Activated T-cell treated with anti-CD3 and anti-CD28 coated beads, Interleukin-2, amount 50 U/mL, for 72 hours (primary cell): ENCODE data around the gene MGAT5. TPM values are rescaled to one million over a fixed set of nuclear protein-coding genes. Genes with fewer than 3 reads are reported as not detected.

ENCODE experiments used
- ATAC-seq, 2 donors: fragments of 150-1000 bp; cut with Tn5 transposase; replicated peaks in 1 of 2; 2 replicates each; pipeline ENCODE4 v1.10.0; 2021; ENCODE audit warnings: moderate library complexity in 2 of 2, mild to moderate bottlenecking in 1 of 2
- DNase-seq, 2 donors: peaks; one replicate each; pipeline ENCODE4 v3.0.0; 2021 to 2022; ENCODE audit warnings: mixed read lengths in 1 of 2
- H3K27ac Mint-ChIP-seq: one replicate; pipeline ENCODE4 v1.8.0; 2022; ENCODE audit warnings: mild to moderate bottlenecking, moderate library complexity, mixed read lengths
- H3K27me3 Mint-ChIP-seq: one replicate; pipeline ENCODE4 v1.8.0; 2022; ENCODE audit warnings: low read depth, mixed read lengths
- H3K36me3 Mint-ChIP-seq, 2 donors: one replicate each; pipeline ENCODE4 v1.8.0; 2022; ENCODE audit warnings: mixed read lengths in 2 of 2, mild to moderate bottlenecking in 1 of 2; ENCODE audit not compliant: insufficient read depth in 2 of 2
- H3K4me1 Mint-ChIP-seq: one replicate; pipeline ENCODE4 v1.8.0; 2022; ENCODE audit warnings: low read depth, mixed read lengths
- H3K4me3 Mint-ChIP-seq, 2 donors: one replicate each; pipeline ENCODE4 v1.8.0; 2022; ENCODE audit warnings: mild to moderate bottlenecking in 2 of 2, mixed read lengths in 2 of 2, moderate library complexity in 2 of 2
- H3K9me3 Mint-ChIP-seq, 2 donors: one replicate each; pipeline ENCODE4 v1.8.0; 2022; ENCODE audit warnings: mixed read lengths in 2 of 2
- total RNA-seq, 2 donors: library from RNA; stranded (reverse); gene quantifications; one replicate each; pipeline ENCODE4 v1.2.3, GENCODE V29; 2022

MGAT5 gene
- total RNA-seq, 2 donors from 2014 or later: 10.9 to 16.2 TPM

GRCh38 chr2:134366359-134366758, 112.5 kb downstream of the MGAT5 start:
- no peak for ATAC-seq
- Mint-ChIP-seq H3K36me3 (peaks cover 0 to 2% of the 10 kb centered on the region in 2 donors), H3K27me3 (no peaks in the 10 kb centered on the region), H3K4me3 (no peak overlapping the region), H3K4me1 (peaks cover 28% of the 10 kb centered on the region), H3K9me3 (no peaks in the 10 kb centered on the region), H3K27ac (no peak overlapping the region)
- no peak for DNase-seq

- no peaks in the 10 kb centered on the region for H3K9me3 Mint-ChIP-seq
- peaks cover 22% of the 10 kb centered on the region for H3K4me1 Mint-ChIP-seq
These were observed 113.3 kb downstream of the MGAT5 start for GRCh38 chr2:134367213-134367612.

GRCh38 chr2:134368009-134368817, 114.3 kb downstream of the MGAT5 start:
- Mint-ChIP-seq H3K36me3 (peaks cover 0 to 2% of the 10 kb centered on the region in 2 donors), H3K9me3 (no peaks in the 10 kb centered on the region), H3K4me1 (peaks cover 22% of the 10 kb centered on the region), H3K4me3 (no peak overlapping the region), H3K27me3 (no peaks in the 10 kb centered on the region), H3K27ac (no peak overlapping the region)
- ATAC-seq: peak; percentile 23 to 53
- no peak for DNase-seq

More at GRCh38 chr2:134367213-134367612, 113.3 kb downstream of the MGAT5 start:
- Mint-ChIP-seq H3K4me3 (no peak overlapping the region), H3K27me3 (no peaks in the 10 kb centered on the region), H3K27ac (no peak overlapping the region), H3K36me3 (peaks cover 0 to 2% of the 10 kb centered on the region in 2 donors)
- DNase-seq: no peak
- no peak for ATAC-seq

GRCh38 chr2:134369220-134369902, 115.5 kb downstream of the MGAT5 start:
- peaks cover 0 to 2% of the 10 kb centered on the region in 2 donors for H3K36me3 Mint-ChIP-seq

GRCh38 chr2:134370655-134371445, 117.0 kb downstream of the MGAT5 start:
- Mint-ChIP-seq H3K4me1 (peaks cover 22% of the 10 kb centered on the region), H3K27ac (no peak overlapping the region), H3K27me3 (no peaks in the 10 kb centered on the region), H3K9me3 (no peaks in the 10 kb centered on the region), H3K36me3 (peaks cover 0 to 2% of the 10 kb centered on the region in 2 donors), H3K4me3 (no peak overlapping the region)
- no peak for DNase-seq
- ATAC-seq: no peak

More at GRCh38 chr2:134369220-134369902, 115.5 kb downstream of the MGAT5 start:
- DNase-seq (no peak), ATAC-seq (no peak)
- no peak overlapping the region for H3K4me3 Mint-ChIP-seq
- H3K9me3 Mint-ChIP-seq: no peaks in the 10 kb centered on the region
- no peaks in the 10 kb centered on the region for H3K27me3 Mint-ChIP-seq
- no peak overlapping the region for H3K27ac Mint-ChIP-seq
- H3K4me1 Mint-ChIP-seq: peaks cover 22% of the 10 kb centered on the region

- DNase-seq: no peak
- Mint-ChIP-seq H3K4me1 (peaks cover 16% of the 10 kb centered on the region), H3K27me3 (no peaks in the 10 kb centered on the region), H3K27ac (no peak overlapping the region), H3K4me3 (no peak overlapping the region), H3K9me3 (no peaks in the 10 kb centered on the region), H3K36me3 (peaks cover 0 to 2% of the 10 kb centered on the region in 2 donors)
- ATAC-seq: no peak
These were observed 118.3 kb downstream of the MGAT5 start for GRCh38 chr2:134372141-134372540.

- DNase-seq (no peak), ATAC-seq (no peak)
- no peak overlapping the region for H3K27ac Mint-ChIP-seq
- H3K36me3 Mint-ChIP-seq: peaks cover 0 to 2% of the 10 kb centered on the region in 2 donors
- H3K4me3 Mint-ChIP-seq: no peak overlapping the region
- H3K4me1 Mint-ChIP-seq: peaks cover 11% of the 10 kb centered on the region
- H3K9me3 Mint-ChIP-seq: no peaks in the 10 kb centered on the region
- no peaks in the 10 kb centered on the region for H3K27me3 Mint-ChIP-seq
These were observed 118.8 kb downstream of the MGAT5 start for GRCh38 chr2:134372611-134373131.

GRCh38 chr2:134375935-134376334, 122.1 kb downstream of the MGAT5 start:
- Mint-ChIP-seq H3K4me1 (no peaks in the 10 kb centered on the region), H3K27me3 (no peaks in the 10 kb centered on the region), H3K4me3 (no peak overlapping the region), H3K27ac (no peak overlapping the region), H3K36me3 (peaks cover 0 to 2% of the 10 kb centered on the region in 2 donors), H3K9me3 (no peaks in the 10 kb centered on the region)
- DNase-seq: no peak
- ATAC-seq: no peak

- peaks cover 0 to 2% of the 10 kb centered on the region in 2 donors for H3K36me3 Mint-ChIP-seq
- no peaks in the 10 kb centered on the region for H3K9me3 Mint-ChIP-seq
- no peak overlapping the region for H3K4me3 Mint-ChIP-seq
- ATAC-seq (no peak), DNase-seq (no peak)
- no peaks in the 10 kb centered on the region for H3K4me1 Mint-ChIP-seq
- H3K27me3 Mint-ChIP-seq: no peaks in the 10 kb centered on the region
- H3K27ac Mint-ChIP-seq: no peak overlapping the region
These were observed 123.9 kb downstream of the MGAT5 start for GRCh38 chr2:134377730-134378129.

- H3K4me3 Mint-ChIP-seq: no peak overlapping the region
- no peak for DNase-seq
- H3K27me3 Mint-ChIP-seq: no peaks in the 10 kb centered on the region
- peaks cover 0 to 4% of the 10 kb centered on the region in 2 donors for H3K36me3 Mint-ChIP-seq
- no peaks in the 10 kb centered on the region for H3K4me1 Mint-ChIP-seq
- H3K27ac Mint-ChIP-seq: no peak overlapping the region
- ATAC-seq: no peak
- no peaks in the 10 kb centered on the region for H3K9me3 Mint-ChIP-seq
These were observed 125.4 kb downstream of the MGAT5 start for GRCh38 chr2:134379293-134379692.

GRCh38 chr2:134379722-134380121, 125.8 kb downstream of the MGAT5 start:
- no peak for DNase-seq
- no peak for ATAC-seq
- no peaks in the 10 kb centered on the region for H3K4me1 Mint-ChIP-seq
- H3K27me3 Mint-ChIP-seq: no peaks in the 10 kb centered on the region
- H3K36me3 Mint-ChIP-seq: peaks cover 0 to 4% of the 10 kb centered on the region in 2 donors
- no peak overlapping the region for H3K4me3 Mint-ChIP-seq
- H3K9me3 Mint-ChIP-seq: no peaks in the 10 kb centered on the region
- no peak overlapping the region for H3K27ac Mint-ChIP-seq

- H3K36me3 Mint-ChIP-seq: peaks cover 0 to 5% of the 10 kb centered on the region in 2 donors
- H3K27ac Mint-ChIP-seq: no peak overlapping the region
- no peaks in the 10 kb centered on the region for H3K27me3 Mint-ChIP-seq
- no peak overlapping the region for H3K4me3 Mint-ChIP-seq
- DNase-seq: no peak
- no peaks in the 10 kb centered on the region for H3K9me3 Mint-ChIP-seq
- no peak for ATAC-seq
- H3K4me1 Mint-ChIP-seq: no peaks in the 10 kb centered on the region
These were observed 127.3 kb downstream of the MGAT5 start for GRCh38 chr2:134381141-134381540.

- DNase-seq: no peak
- ATAC-seq: no peak
- H3K27me3 Mint-ChIP-seq: no peaks in the 10 kb centered on the region
- no peak overlapping the region for H3K4me3 Mint-ChIP-seq
- no peak overlapping the region for H3K27ac Mint-ChIP-seq
- peaks cover 0 to 3% of the 10 kb centered on the region in 2 donors for H3K36me3 Mint-ChIP-seq
- no peaks in the 10 kb centered on the region for H3K4me1 Mint-ChIP-seq
- H3K9me3 Mint-ChIP-seq: no peaks in the 10 kb centered on the region
These were observed 130.3 kb downstream of the MGAT5 start for GRCh38 chr2:134384131-134384530.
